GM21526 (cell line): ENCODE measurements around the gene ABCB11.
"Not testable (repeated sequence)": the region's sequence is repeated elsewhere in the genome, so short reads cannot be mapped to it uniquely, and the experiment has no call there.

Source experiments
- ATAC-seq: cut with Tn5 transposase; IDR thresholded peaks from one replicate; pipeline ENCODE4 v1.9.1; 2021; ENCODE audit warnings: moderate library complexity; ENCODE audit not compliant: unreplicated experiment, low FRiP score

Gene ABCB11

DNA sequence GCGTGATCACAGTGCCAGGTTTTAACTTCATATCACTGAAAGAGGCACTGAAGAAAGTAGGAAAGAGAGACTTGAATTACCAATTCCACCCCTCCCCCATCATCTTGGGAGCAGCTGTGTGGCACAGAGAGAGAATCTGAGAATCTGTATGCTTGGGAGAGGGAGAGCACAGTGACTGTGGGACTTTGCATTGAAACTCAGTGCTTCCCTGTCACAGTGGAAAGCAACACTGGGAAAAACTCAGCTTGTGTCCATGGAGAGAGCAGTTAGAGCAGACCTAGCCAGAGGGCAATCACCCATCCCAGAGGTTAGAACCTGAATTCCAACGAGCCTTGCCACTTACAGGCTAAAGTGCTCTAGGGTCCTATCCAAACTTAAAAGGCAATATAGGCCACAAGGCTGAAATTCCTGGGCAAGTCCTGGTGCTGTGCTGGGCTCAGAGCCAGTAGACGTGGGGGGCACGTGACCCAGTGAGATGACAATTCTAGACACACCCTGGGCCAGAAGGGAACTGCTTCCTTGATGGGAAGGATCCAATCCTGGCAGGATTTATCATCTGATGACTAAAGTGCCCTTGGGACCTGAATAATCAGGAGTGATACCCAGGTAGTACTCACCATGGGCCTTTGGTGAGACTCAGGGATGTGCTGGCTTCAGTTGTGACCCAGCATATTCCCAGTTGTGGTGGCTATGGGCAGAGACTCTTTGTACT, 15.5 kb upstream of the ABCB11 start:
- no peak for ATAC-seq

DNA sequence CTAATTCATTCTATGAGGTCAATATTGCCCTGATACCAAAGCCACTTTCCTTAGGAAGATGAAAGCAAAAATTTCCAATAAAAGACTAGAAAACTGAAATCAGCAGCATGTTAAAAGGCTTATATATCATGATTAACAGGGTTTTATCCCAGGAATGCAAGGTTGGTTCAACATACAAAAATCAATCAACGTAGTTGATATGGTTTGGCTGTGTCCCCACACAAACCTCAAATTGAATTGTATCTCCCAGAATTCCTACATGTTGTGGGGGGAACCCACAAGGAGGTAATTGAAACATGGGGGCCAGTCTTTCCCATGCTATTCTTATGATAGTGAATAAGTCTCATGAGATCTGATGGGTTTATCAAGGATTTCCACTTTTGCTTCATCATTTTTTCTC, 11.7 kb upstream of the ABCB11 start:
- no peak for ATAC-seq

DNA sequence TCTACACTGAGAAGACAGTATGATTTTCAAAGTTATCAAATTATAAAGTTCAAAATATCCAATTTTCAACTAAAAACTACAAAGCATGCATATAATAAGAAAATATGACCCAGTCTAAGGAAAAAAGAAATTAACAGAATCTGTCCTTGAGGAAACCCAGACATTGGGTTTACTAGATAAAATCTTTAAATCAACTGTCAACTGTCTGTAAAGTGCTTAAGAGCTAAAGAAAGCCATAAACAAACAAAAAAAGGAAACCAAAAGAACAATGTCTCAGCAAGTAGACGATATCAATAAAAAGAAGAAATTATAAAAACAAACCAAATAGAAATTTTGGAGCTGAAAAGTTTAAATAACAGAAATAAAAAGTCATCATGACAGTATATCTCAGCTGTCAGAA, 10.5 kb upstream of the ABCB11 start:
- ATAC-seq, result no peak

DNA sequence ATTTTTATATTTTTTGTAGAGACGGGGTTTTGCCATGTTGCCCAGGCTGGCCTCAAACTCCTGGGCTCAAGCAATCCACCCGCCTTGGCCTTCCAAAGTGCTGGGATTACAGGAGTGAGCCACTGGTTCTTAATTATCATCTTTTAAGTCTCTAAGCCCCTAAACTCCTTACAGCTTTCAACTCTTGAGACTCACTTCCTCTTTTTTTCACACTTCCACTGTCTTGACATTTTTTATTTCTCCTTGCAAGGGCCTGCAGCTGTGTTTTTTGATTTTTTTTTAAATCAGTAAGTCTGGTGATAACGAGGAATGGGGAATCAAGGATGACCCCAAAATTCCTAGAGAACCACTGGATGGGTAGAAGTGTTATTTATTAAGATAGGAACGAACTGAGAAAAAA, 8.6 kb upstream of the ABCB11 start:
- no peak for ATAC-seq

DNA sequence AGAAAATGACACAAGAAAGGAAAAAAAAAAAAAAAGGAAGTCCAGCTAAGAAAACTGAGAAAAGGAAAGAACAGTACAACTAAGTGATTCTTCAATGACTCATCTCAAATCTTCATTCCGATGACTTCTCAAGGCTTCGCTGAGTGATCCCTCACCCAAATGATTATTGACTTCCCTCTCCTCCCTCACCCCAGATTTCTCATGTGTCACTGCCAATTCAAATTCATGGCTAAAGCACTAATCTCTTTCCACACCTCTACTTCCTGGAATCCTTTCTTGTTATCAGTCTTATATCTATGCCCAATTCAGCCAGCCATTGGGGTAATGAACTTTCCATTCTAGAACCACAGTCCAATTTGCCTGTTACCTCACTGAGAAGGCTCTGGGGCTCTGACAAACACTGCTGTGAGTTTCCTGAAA, 7.2 kb upstream of the ABCB11 start:
- peak; percentile 59 for ATAC-seq

DNA sequence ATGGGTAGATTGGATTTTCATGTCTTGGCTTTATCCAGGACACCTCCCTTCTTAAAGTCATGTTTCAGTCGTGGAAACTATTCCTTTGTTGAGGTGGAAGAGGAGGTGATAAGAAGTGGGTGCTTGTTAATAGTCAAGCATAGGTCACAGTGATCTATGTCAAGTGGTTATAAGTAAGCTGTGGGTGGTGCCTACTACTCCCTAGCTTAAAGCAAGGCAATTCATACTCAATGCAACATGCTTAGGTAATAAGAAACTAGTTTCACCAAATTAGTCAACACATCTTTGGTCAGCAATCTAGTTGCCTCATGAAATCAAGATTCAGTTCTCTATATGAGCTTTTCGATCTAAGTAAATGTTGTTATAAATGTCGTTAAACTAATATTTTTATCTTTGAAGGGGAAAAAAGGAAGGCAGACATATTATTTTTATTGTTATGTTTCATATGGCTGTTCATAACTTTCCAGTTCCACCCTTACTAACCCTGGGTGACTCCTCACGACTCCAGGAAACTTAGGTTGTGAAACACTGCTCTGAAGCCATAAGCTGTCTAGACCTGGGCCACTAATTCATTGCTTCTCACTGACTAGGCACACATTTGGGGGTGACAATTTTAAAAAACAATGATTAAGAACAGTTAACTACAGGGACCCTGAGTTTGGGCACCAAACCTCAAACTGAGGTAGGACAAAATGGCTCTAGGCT, 5.8 kb upstream of the ABCB11 start:
- peak; percentile 51 for ATAC-seq

DNA sequence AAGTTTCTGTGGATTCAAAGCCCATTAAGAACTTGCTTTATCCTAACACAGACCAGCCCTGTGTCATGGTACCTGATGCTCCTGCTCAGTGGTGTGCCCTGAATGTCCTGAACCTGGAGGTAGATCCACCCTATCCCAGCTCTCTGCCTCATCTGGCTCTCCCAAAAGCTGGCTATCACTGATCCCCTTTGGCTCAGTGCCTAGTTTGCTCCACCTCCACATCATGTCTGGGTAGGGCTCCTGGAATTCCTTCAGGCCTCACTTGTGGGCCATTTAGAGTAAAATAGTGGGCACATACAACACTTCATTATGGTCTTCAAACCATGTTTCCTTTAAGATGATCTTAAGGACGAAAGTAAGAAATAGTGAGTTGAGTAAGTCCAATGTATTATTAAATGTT, 4.8 kb upstream of the ABCB11 start:
- ATAC-seq, result no peak

DNA sequence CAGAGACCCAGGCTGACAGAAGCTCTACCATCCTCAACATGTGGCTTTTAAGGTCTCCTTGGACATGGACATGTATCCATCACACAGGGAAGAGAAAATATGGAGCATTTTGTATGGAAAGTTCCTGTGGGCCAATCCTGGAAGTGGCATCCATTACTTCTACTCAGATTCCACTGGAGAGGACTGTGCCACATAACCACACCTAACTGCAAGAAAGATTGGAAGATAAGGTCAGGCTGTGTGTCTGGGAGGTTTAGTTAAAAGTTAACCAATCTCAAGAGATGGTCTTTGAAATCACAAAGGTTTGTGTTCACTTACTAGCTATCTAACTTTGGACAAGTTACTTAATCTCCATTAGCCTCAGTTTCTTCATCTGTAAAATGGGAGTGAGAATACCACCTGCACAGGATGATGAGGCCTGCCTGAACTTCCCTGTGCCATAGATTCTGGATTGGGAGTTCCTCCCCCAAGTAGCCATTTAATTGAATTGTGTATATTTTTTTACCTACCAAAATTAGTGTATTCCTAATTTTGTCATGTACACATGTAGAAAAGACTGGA, 3.9 kb upstream of the ABCB11 start:
- ATAC-seq, result no peak

DNA sequence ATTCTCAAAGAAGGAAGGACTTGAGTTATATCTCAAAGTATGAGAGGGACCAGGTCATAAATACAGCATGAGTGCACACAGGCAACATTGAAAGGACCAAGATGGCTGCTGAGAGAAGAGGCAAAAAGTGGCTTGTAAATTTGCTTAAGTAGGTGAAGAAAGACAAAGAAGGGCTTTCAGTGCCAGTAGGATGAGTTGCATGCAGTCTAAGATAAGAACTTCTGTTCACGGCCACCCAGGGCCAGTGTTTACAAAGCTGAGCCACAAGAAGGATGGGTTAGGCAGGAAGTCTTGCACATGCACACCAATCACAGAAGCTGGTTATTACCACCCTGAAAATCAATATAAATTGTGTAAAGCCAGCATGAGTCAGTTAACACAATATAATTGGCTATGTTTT, 3.1 kb upstream of the ABCB11 start:
- no peak for ATAC-seq

DNA sequence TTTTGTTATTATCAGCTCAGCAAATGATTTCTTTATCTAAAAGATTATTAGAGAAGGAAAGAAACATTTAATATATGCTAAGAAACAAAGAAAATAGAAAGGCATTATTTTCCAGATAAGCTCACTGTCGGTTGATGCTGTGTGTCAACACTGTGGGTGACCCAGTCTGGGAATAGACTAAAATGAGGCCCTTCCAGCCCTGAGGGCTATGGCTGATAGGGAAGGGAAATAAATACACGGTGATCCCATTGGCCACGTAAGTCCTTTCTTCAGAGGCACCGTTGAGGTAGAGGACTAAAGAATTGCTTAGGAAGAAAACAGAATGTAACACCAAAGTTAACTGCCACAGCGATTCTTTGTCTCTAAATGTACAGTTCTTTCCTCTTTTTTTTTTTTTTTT, 1.8 kb downstream of the ABCB11 start:
- no peak for ATAC-seq

DNA sequence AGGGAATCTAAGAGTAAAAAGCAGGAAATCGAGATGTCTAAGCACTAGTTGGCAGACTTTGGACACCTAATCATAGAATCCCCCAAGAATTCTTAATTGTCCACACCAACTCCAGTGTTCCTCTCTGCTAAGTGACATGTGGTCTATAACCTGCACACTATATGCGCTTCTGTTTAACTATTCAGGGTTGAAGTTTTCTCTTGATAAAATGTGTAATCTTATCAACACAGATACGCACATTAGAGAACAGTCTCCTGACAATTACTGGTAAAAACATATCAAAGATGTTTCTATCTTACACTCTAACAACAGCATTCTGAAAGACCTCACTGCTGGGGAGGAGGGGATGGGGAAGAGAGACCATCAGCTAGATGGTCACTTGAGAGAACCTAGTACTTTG, 3.9 kb downstream of the ABCB11 start:
- ATAC-seq, result no peak

DNA sequence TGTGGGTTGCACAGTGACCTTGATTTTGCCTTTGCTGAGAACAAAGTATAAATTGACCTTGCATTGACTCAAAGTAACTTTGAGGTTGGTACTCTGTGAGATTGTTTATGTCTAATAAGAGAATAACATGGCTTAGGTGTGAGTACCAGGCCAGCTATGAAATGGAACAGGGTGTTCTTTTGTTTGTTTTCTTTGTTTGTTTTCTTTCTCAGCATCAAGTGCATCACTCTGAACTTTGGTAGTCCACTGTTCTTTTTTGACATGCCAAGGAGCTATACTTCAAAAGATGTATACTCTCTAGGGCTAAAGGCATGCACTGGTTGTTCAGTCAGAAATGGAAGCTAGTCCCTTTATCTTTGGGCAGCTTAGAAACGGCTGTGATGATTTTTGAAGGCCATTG, 5.1 kb downstream of the ABCB11 start:
- no peak for ATAC-seq

DNA sequence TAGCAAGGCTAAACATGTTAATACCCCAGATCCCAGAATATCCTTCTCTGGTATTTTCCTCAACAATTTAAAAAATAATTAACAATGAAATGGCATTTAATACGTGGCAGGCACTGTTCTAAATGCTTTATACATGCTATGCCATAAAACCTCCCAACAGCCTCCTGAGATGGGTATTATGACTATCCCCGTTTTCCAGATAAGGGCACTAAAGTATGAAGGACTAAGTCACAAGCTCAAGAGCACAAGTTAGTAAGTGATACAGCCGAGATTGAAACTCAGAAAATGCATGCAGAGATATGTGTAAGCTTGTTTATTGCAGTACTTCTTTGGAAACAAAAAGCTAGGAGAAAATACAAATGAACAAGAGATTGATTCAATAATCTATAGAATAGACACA, 8.0 kb downstream of the ABCB11 start:
- ATAC-seq, result no peak

DNA sequence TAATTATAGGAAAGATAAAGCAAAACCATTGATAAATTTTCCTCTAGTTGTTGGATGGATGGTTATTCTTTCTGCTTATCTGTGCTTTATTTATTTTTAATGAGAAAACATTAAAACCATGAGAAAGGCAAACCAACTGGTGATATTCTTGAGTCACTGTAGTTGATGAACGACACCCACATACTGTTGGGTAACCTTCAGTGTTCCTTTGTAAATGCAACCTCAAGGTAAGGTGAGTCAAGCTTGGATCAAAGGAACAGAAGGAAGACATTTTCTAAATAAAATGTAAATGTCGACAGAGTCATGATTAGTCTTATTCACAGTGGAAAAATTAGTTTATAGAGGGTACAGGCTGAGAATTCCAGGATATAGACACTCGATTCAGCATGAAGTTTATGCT, 12.7 kb downstream of the ABCB11 start:
- no peak for ATAC-seq

DNA sequence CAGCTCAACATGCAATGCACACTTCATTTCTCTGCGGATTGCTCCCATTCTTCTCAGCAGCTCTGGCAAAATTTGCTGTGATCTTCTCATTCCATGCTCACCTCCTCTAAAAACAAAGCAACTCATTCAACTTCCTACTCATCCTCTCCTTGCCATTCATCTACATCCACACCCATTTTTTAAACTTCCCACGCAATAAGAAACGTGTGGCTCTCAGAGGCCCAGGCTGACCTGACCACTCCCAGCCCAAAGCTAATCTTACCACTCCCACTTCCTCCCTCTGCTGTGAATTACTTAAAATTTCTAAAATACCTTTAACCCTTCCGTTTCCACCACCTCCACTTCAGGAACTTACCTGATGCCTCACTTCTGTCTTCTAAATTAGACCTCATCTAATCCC, 15.2 kb downstream of the ABCB11 start:
- no peak for ATAC-seq

DNA sequence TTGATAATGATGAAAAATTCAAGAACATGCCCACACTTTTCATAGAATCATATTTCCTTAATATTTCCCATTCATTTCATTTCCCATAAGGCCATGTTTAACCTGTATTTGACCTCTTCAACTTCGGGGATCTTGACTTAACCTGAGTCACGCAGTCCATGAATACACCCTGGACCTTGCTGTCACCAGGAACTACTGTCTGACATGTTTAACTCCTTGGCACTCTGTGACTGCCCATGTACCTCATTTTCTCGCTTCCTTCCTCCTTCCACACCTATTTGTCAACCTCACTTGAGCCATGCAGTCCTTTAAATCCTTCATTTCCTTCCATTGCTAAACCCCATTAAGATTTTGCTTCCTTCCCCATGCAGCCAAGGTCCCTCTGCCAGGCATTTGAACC, 16.3 kb downstream of the ABCB11 start:
- no peak for ATAC-seq

DNA sequence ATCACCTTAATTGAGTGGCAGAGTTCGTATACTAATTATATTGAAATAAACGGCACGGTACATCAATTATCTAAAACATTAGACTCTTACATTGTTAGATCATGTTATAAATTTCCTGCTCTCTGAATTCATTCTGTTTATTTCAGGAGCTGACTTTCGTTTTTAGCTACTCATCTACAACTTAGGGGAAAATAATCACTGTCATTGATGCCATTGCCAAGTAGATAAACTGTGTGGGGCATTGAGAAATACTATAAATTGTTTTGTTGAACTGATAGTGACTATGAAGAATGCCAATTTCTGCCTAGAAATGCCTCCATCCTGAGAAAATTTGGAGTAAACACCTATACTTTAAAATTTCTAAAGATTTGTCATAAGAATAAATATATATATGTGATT, 17.5 kb downstream of the ABCB11 start:
- no peak for ATAC-seq

DNA sequence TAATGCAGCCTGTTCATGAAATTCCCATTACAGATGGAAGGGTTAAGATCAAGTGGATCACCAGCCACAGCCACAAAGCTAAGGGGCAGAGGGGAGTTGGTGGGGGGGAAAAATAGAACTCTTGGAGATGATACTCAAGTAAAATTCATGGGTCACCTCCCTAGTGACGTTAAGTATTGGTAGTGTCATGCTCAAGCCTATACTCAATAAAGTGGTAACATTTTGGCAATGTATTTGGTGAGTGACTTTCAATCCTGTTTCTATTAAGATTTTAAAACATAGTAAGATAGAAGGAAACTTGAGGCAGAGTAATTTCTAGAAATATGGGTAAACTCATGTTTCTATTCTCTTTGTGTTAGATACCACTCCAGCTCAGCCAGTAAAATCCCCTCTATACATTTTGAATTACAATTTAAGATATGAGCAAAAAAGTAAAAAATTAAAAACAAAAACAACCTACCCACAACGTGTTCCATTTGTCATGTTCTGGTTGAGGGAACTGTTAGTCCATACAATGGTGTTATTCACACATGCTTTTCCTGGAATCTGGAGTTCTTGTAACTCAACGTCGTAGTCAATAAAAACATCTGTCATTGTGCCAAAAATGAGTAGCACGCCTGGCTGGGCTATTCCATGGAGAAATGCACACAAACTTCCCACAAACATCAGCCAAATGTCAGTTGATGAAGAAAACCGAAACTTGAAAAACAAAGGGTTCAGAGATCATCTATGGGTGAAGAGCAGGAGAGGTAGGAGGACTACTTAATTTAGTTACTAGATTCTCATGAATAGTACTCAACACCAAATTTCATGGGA, 18.1 kb downstream of the ABCB11 start:
- ATAC-seq, result no peak

DNA sequence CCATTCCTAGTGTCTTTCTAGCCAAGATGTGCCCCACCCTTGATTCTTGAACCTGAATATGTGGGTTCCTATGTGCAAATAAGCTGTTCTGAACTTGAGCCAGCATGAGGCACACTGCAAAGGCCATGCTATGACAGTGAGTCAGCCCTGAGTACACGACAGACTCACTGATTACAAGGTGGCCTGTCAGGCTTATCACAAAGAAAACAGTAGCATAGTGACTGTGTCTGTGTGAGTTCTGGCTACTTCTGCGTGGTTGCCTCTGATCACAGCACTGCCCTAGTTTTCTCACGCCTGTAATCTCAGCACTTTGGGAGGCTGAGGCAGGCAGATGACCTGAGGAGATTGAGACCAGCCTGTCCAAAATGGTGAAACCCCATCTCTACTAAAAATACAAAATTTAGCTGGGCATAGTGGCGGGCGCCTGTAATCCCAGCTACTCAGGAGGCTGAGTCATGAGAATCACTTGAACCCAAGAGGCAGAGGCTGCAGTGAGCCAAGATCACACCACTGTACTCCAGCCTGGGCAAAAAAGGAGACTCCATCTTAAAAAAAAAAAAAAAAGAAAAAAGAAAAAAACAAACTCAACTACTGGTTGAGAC, 18.8 kb downstream of the ABCB11 start:
- ATAC-seq, result not testable (repeated sequence)

DNA sequence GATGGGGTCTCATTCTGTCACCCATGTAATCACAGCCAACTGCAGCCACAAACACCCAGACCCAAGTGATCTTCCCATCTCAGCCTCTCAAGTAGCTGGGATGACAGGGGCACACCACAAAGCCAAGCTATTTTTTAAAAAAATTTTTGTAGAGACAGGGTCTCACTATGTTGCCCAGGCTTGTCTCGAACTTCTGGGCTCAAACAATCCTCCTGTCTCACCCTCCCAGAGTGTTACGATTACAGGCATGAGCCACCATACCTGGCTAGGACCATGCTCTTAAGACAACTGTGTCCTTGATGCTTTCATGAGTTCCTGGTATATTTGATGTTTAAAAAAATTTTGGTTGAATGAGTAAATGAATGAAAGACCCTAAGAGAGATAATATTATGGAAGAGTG, 19.4 kb downstream of the ABCB11 start:
- no peak for ATAC-seq
